Mucosa of rectum (tissue), 2 donors: Measurements from ENCODE around the gene OCA2.
"Not testable (repeated sequence)": the region's sequence is repeated elsewhere in the genome, so short reads cannot be mapped to it uniquely, and the experiment has no call there.

Experiments used
- H3K27ac ChIP-seq, 2 donors: one replicate each; pipeline ENCODE4 v1.7.0; 2013; ENCODE audit warnings: inconsistent platforms in 2 of 2, low read depth in 2 of 2, low read length in 2 of 2
- H3K27me3 ChIP-seq, 2 donors: one replicate each; pipeline ENCODE4 v1.7.0; 2013; ENCODE audit warnings: low read length in 2 of 2; ENCODE audit not compliant: control insufficient read depth in 2 of 2, insufficient read depth in 2 of 2
- H3K36me3 ChIP-seq, 2 donors: one replicate each; pipeline ENCODE4 v1.7.0; 2013; ENCODE audit warnings: low read length in 2 of 2; ENCODE audit not compliant: control insufficient read depth in 2 of 2, insufficient read depth in 2 of 2
- H3K4me1 ChIP-seq, 2 donors: one replicate each; pipeline ENCODE4 v1.7.0; 2013; ENCODE audit warnings: low read length in 2 of 2, mild to moderate bottlenecking in 1 of 2; ENCODE audit not compliant: control insufficient read depth in 2 of 2, insufficient read depth in 2 of 2
- H3K4me3 ChIP-seq, 2 donors: one replicate each; pipeline ENCODE4 v1.7.0; 2013; ENCODE audit warnings: low read length in 2 of 2
- H3K9ac ChIP-seq, 2 donors: one replicate each; pipeline ENCODE4 v1.7.0; 2013; ENCODE audit warnings: low read length in 2 of 2, low read depth in 1 of 2, mild to moderate bottlenecking in 1 of 2
- H3K9me3 ChIP-seq, 2 donors: one replicate each; pipeline ENCODE4 v1.7.0; 2013; ENCODE audit warnings: low read length in 2 of 2; ENCODE audit not compliant: control insufficient read depth in 2 of 2
- donor health status: healthy.
- donor health status: Normal muscosa, but diverticular disease.

OCA2 gene

GRCh38 chr15:27771892-27772291, 327.2 kb downstream of the OCA2 start:
- peaks cover 3 to 4% of the 10 kb centered on the region in 2 donors for H3K9me3 ChIP-seq
- H3K4me1 ChIP-seq: no peaks in the 10 kb centered on the region
- no peaks in the 10 kb centered on the region for H3K36me3 ChIP-seq
- no peak overlapping the region for H3K27ac ChIP-seq
- H3K27me3 ChIP-seq: no peaks in the 10 kb centered on the region
- H3K4me3 ChIP-seq: no peak overlapping the region
- no peak overlapping the region for H3K9ac ChIP-seq

GRCh38 chr15:27770769-27771554, 328.2 kb downstream of the OCA2 start:
- Histone ChIP-seq H3K9ac (no peak overlapping the region), H3K9me3 (peaks cover 0 to 3% of the 10 kb centered on the region in 2 donors), H3K27ac (no peak overlapping the region), H3K36me3 (no peaks in the 10 kb centered on the region), H3K27me3 (no peaks in the 10 kb centered on the region), H3K4me1 (no peaks in the 10 kb centered on the region), H3K4me3 (no peak overlapping the region)

GRCh38 chr15:27770086-27770607, 329.0 kb downstream of the OCA2 start:
- H3K4me1 ChIP-seq: no peaks in the 10 kb centered on the region

GRCh38 chr15:27769652-27770051, 329.5 kb downstream of the OCA2 start:
- Histone ChIP-seq H3K9ac (no peak overlapping the region), H3K9me3 (peaks cover 0 to 3% of the 10 kb centered on the region in 2 donors), H3K36me3 (no peaks in the 10 kb centered on the region), H3K4me3 (no peak overlapping the region), H3K27ac (no peak overlapping the region), H3K4me1 (no peaks in the 10 kb centered on the region), H3K27me3 (no peaks in the 10 kb centered on the region)

More at GRCh38 chr15:27770086-27770607, 329.0 kb downstream of the OCA2 start:
- H3K9ac ChIP-seq: no peak overlapping the region
- H3K9me3 ChIP-seq: peaks cover 0 to 3% of the 10 kb centered on the region in 2 donors
- no peaks in the 10 kb centered on the region for H3K27me3 ChIP-seq
- H3K4me3 ChIP-seq: no peak overlapping the region
- no peak overlapping the region for H3K27ac ChIP-seq
- no peaks in the 10 kb centered on the region for H3K36me3 ChIP-seq

GRCh38 chr15:27768732-27769475, 330.2 kb downstream of the OCA2 start:
- Histone ChIP-seq H3K9ac (no peak overlapping the region), H3K27ac (no peak overlapping the region), H3K9me3 (peaks cover 0 to 3% of the 10 kb centered on the region in 2 donors), H3K27me3 (no peaks in the 10 kb centered on the region), H3K4me1 (no peaks in the 10 kb centered on the region), H3K36me3 (no peaks in the 10 kb centered on the region), H3K4me3 (no peak overlapping the region)

- Histone ChIP-seq H3K4me1 (no peaks in the 10 kb centered on the region), H3K36me3 (no peaks in the 10 kb centered on the region), H3K9ac (no peak overlapping the region), H3K27me3 (no peaks in the 10 kb centered on the region), H3K4me3 (no peak overlapping the region), H3K9me3 (peaks cover 0 to 3% of the 10 kb centered on the region in 2 donors), H3K27ac (no peak overlapping the region)
Observed at GRCh38 chr15:27767918-27768640, 331.0 kb downstream of the OCA2 start.

GRCh38 chr15:27767430-27767829, 331.7 kb downstream of the OCA2 start:
- H3K9ac ChIP-seq, H3K27me3 ChIP-seq, H3K36me3 ChIP-seq, H3K9me3 ChIP-seq, H3K27ac ChIP-seq, H3K4me1 ChIP-seq, H3K4me3 ChIP-seq: not testable (repeated sequence)

- Histone ChIP-seq H3K27ac (no peak overlapping the region), H3K9me3 (no peaks in the 10 kb centered on the region)
Observed at GRCh38 chr15:27764339-27764738, 334.8 kb downstream of the OCA2 start.

GRCh38 chr15:27763514-27763913, 335.6 kb downstream of the OCA2 start:
- H3K4me3 ChIP-seq: no peak overlapping the region
- H3K4me1 ChIP-seq: no peaks in the 10 kb centered on the region
- H3K27ac ChIP-seq: no peak overlapping the region
- H3K27me3 ChIP-seq: no peaks in the 10 kb centered on the region
- H3K9me3 ChIP-seq: no peaks in the 10 kb centered on the region
- H3K9ac ChIP-seq: no peak overlapping the region
- H3K36me3 ChIP-seq: no peaks in the 10 kb centered on the region

More at GRCh38 chr15:27764339-27764738, 334.8 kb downstream of the OCA2 start:
- H3K4me1 ChIP-seq: no peaks in the 10 kb centered on the region
- H3K36me3 ChIP-seq: no peaks in the 10 kb centered on the region
- no peak overlapping the region for H3K4me3 ChIP-seq
- no peaks in the 10 kb centered on the region for H3K27me3 ChIP-seq
- no peak overlapping the region for H3K9ac ChIP-seq

- Histone ChIP-seq H3K9me3 (no peaks in the 10 kb centered on the region), H3K27me3 (no peaks in the 10 kb centered on the region), H3K4me3 (no peak overlapping the region), H3K36me3 (no peaks in the 10 kb centered on the region), H3K27ac (no peak overlapping the region), H3K9ac (no peak overlapping the region), H3K4me1 (no peaks in the 10 kb centered on the region)
Observed at GRCh38 chr15:27762471-27762870, 336.6 kb downstream of the OCA2 start.
